HG02588 (cell line): ENCODE measurements around the gene AGAP2.
"Not testable (repeated sequence)": the region's sequence is repeated elsewhere in the genome, so short reads cannot be mapped to it uniquely, and the experiment has no call there.

Experiments used
- ATAC-seq: cut with Tn5 transposase; IDR thresholded peaks from one replicate; pipeline ENCODE4 v1.9.1; 2021; ENCODE audit warnings: mild to moderate bottlenecking, moderate library complexity; ENCODE audit not compliant: unreplicated experiment

Gene AGAP2

DNA sequence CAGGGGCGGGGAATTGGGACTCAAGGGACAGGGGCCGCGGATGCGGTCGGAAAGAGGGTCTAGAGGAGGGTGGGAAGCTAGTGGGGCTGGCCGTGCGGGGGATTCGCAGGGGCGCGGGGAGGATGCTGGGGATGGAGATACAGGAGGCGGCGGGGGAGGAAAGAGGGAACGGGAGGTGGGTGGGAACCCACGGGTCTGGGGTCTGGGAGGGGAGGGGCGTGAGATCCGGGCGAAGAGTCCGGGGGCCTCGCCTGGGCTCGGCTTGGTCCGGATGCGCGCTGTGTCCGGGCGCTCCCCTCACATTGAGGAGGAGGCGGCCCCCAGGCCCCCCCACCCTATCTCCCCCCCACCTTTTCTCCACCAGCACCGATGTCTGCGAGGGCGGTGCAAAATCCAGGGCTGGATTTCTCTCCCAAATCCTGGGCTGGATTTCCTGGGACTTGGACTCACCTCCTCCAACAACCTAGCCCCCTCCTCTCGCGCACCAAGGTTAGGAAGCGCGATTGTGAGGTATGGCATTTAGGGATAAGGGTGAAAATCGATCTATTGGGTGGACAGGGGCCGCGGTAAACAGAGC lies at the start of gene AGAP2:
Gene AGAP2 (minus strand): TSS at position 82 of the 577 bp plus-strand sequence. CDS start 496 bp downstream, outside the sequence.
- no peak for ATAC-seq

- no peak for ATAC-seq
Measured at GRCh38 chr12:57783861-57784260, 45.3 kb upstream of the AGAP2 start.

DNA sequence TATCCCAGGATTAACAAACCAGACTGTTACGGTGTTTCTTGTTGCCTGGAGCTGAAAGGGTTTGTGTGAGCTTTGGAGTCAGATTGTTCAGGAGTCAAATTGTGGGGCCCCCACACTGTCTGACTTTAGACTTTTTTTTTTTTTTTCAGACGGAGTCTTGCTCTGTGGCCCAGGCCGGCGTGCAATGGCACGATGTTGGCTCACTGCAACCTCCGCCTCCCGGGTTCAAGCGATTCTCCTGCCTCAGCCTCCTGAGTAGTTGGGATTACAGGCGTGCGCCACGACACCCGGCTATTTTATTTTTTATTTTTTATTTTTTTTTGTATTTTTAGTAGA lies 44.9 kb upstream of the AGAP2 start:
- ATAC-seq, result no peak

DNA sequence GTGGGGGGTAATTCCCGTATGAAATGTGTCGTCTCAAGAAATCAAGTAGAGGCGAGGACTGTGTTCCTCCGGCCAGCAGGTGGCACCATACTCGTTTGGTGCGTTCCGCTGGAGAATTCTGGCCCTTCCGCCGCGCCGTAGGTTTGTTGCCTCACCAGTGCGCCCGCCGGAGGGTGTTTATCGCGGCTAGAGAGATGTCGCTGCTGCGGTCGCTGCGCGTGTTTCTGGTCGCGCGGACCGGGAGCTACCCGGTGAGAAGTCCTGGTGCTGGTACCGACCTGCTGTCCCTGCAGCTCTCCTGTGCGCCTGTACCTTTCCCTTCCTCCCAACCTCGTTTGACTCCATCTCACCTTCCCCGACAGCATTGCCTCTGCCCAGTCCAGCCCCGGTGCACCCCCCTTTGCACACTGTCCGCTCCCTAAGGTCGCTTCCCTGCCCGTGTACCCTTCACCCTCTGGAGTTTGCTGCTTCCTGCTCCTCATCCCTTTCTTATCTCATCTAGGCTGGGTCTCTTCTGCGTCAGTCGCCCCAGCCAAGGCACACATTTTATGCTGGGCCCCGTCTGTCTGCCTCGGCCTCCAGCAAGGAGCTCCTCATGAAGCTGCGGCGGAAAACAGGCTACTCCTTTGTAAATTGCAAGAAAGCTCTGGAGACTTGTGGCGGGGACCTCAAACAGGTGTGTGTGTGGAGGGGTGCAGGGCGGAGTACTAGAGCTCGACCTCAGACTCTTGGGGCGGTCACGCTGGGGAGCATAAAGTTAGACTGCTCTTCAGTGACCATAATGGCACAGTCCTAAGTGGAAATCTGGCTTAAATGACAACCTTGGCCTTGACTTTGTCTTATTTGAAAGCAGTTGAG lies 44.3 kb upstream of the AGAP2 start, which contains the start of gene TSFM:
Gene TSFM (plus strand): TSS at position 180 of the 858 bp plus-strand sequence. CDS start 15 bp downstream, at position 195.
- ATAC-seq, result peak; percentile 87

- no peak for ATAC-seq
Measured at GRCh38 chr12:57782243-57782607, 43.7 kb upstream of the AGAP2 start.

DNA sequence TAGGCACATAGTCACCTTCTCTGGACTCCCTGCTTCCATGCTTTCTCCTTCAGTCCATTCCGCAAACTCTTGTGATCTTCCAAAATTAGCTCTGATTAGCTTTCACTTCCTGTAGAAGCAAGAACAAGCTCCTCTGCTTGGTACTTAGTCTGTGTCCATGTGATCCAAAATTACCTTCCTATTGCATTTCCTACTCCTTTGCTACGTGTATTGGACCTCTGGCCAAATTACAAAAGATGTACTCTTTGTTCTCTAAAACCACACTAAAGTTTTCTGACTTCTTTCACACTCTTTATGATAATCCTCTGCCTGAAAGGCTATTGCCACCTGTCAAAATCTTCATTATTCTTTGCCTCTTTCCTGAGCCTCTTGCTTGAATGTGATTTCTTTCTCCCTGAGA lies 43.3 kb upstream of the AGAP2 start:
- no peak for ATAC-seq

GRCh38 chr12:57781244-57781643 lies 42.7 kb upstream of the AGAP2 start:
- no peak for ATAC-seq

DNA sequence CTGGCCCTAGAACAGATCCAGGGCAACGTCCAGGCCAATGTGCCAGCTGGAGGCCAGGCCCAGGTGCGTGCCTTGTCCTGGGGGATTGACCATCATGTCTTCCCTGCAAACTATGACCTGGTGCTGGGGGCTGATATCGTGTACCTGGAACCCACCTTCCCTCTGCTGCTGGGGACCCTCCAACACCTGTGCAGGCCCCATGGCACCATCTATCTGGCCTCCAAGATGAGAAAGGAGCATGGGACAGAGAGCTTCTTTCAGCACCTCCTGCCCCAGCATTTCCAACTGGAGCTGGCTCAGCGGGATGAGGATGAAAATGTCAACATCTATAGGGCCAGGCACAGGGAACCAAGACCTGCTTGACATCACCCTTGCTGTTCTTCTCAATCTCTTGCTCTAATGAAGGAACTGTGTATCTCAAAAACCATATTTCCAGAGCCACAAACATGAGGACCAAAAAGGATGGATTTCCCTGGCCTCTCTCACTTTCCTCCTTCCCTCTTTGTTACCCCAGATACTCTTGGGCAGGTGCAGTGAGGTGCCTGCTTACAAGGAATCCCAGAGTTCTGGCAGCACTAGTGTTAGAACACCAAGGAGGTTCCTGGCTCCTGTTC lies 41.8 kb upstream of the AGAP2 start:
- no peak for ATAC-seq

DNA sequence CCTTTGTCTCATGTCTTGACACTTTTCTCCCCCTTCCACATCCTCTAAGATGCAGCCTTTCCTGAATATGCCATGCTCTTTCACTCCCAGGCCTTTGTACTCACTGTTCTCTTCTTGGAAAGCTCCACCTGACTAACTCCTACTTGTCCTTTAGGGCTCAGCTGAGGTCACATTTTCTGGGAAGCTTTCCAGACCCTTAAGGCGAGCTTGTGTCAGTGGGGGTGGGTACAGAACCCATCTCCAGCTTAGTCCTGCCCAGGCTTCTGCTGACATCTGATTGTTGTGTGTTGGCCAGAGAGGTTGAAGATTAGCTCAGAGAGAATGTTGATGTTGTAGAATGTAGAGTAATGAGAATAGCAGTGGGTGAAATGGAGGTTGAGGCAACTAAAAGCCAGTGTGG lies 41.2 kb upstream of the AGAP2 start:
- ATAC-seq, result no peak

DNA sequence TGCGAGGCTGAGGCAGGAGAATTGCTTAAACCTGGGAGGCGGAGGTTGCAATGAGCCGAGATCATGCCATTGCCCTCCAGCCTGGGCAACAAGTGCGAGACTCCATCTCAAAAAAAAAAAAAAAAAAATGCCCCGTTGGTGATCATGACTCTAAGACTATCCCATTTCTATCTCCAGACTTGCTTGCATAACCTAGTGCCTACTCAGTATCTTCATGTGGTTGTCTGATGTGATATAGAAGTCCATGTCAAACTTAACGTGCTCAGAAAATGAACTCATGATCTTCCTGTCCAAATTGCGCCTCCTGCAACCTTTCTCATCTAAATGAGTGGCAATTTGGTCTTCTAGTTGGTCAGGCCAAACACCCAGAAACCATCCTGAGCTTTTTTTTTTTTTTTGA lies 39.4 kb upstream of the AGAP2 start:
- no peak for ATAC-seq

GRCh38 chr12:57777367-57777766 lies 38.8 kb upstream of the AGAP2 start:
- no peak for ATAC-seq

GRCh38 chr12:57776247-57776587 lies 37.7 kb upstream of the AGAP2 start:
- ATAC-seq, result no peak

- ATAC-seq, result no peak
Measured at GRCh38 chr12:57775563-57776246, 37.2 kb upstream of the AGAP2 start.

- no peak for ATAC-seq
Measured at GRCh38 chr12:57775044-57775443, 36.5 kb upstream of the AGAP2 start.

GRCh38 chr12:57774634-57775033 lies 36.1 kb upstream of the AGAP2 start:
- not testable (repeated sequence) for ATAC-seq

DNA sequence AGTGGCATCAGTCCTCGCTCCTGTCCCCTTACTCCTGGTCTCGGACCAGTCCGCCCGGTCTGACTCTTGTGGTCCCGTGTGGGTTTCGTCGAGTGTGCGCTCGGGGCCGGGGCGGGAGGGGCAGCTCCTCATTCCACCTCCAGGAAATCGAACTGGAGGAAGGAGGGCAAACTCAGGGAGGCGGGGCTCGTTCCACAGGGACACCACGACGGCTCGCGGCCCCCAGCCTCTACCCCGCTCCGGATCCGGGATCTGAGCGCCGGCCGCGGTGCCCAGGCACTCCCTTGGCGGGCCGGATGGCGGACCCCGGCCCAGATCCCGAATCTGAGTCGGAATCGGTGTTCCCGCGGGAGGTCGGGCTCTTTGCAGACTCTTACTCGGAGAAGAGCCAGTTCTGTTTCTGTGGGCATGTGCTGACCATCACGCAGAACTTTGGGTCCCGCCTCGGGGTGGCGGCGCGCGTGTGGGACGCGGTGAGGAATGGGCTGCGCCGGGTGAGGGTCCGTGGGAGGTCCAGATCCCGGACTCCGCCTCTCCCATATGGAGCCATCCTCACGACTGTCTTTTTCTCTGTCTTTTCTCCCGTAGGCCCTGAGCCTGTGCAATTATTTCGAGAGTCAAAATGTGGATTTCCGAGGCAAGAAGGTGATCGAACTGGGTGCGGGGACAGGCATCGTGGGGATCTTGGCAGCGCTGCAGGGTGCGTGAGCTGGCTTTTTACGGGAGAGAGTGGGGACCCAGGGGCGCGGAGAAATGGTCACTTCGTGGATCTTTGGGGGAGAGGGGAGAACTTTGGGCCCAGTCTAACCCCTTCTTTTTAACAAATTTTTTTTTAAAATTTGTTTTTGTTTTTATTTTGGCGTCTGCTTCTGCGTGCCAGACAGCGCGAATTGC lies 34.1 kb upstream of the AGAP2 start, which contains the start of gene EEF1AKMT3:
Gene EEF1AKMT3 (plus strand): TSS at position 186 of the 894 bp plus-strand sequence. CDS start 111 bp downstream, at position 297.
- ATAC-seq, result peak; percentile 25

- ATAC-seq, result peak; percentile 76
Measured at GRCh38 chr12:57771873-57772428, 33.4 kb upstream of the AGAP2 start, which contains the start of gene METTL1. METTL1 (minus strand) TSS chr12:57772105; CDS start chr12:57772083, 22 bp downstream.

GRCh38 chr12:57771236-57771872 lies 32.8 kb upstream of the AGAP2 start:
- ATAC-seq, result peak; percentile 65

DNA sequence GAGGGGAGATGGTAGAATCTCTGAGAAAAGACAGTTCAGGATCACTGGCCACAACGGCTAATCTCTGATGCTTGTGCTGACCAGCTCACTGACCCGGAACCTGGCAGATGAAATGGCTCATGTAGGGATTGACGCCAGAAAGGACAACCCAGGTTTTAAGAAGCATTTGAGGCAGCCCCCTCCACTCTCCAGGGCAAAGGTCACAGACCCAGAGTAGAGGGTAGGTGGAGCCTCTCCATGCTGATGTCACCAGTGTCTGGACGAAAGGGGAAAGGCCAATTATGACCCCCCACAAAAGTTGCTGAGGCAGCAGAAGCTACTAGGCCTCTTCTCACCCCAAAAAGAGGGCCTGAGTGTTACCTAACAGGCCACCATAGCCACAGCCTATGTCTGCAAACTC lies 32.2 kb upstream of the AGAP2 start:
- ATAC-seq, result no peak
